GM10266 (cell line): Measurements from ENCODE around the gene PMEL.

ENCODE experiments used
- DNase-seq: peaks from one replicate; pipeline ENCODE4 v3.0.0; 2012; ENCODE audit errors: extremely low spot score
- TF ChIP-seq, protein P1 (sequence below): IDR thresholded peaks from 2 replicates; pipeline ENCODE4 v1.5.1; 2012; ENCODE audit warnings: mild to moderate bottlenecking, low read depth; ENCODE audit not compliant: control insufficient read depth, insufficient read depth; ENCODE audit errors: missing control alignments

The PMEL gene

DNA sequence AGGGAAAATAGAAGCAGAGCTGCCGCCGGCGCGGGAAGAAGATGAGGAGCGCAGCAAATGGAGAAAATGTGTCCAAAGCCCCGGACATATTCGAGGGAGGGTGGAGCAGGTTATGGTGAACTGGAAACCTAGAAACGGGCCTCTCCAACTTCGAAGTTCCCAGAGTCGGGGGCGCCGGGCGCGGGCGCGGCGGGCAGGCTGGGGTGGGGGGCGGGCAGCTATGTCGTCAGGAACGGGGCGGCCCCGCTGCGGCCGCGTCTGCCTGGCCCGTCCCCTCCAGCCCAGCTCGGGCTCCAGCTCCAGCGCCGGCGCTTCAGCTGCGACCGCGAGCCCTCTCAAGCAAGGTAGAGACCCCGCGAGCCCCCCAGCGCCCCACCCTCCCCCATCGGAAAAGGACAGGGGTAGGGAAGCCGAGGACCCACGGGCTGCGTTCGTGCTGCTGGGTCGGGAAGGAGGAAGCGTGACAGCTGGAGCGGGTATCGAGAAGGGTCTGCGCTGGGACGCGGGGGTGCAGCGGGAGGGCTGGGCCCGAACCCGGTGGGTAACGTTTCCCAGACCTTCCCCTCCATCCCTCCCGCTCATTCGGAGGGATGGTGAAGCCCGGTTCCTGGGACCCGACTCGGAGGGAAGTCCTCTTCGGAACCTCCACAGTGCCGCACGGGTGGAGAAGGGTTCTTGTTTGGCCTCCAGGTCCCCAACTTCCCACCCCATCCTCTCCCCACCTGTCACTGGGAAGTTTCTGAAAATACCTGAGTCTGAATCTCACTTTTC is 33.9 kb downstream of the PMEL start:
- peak; percentile 69 for DNase-seq
- TF ChIP-seq, protein P1, sequence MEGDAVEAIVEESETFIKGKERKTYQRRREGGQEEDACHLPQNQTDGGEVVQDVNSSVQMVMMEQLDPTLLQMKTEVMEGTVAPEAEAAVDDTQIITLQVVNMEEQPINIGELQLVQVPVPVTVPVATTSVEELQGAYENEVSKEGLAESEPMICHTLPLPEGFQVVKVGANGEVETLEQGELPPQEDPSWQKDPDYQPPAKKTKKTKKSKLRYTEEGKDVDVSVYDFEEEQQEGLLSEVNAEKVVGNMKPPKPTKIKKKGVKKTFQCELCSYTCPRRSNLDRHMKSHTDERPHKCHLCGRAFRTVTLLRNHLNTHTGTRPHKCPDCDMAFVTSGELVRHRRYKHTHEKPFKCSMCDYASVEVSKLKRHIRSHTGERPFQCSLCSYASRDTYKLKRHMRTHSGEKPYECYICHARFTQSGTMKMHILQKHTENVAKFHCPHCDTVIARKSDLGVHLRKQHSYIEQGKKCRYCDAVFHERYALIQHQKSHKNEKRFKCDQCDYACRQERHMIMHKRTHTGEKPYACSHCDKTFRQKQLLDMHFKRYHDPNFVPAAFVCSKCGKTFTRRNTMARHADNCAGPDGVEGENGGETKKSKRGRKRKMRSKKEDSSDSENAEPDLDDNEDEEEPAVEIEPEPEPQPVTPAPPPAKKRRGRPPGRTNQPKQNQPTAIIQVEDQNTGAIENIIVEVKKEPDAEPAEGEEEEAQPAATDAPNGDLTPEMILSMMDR = no peak

DNA sequence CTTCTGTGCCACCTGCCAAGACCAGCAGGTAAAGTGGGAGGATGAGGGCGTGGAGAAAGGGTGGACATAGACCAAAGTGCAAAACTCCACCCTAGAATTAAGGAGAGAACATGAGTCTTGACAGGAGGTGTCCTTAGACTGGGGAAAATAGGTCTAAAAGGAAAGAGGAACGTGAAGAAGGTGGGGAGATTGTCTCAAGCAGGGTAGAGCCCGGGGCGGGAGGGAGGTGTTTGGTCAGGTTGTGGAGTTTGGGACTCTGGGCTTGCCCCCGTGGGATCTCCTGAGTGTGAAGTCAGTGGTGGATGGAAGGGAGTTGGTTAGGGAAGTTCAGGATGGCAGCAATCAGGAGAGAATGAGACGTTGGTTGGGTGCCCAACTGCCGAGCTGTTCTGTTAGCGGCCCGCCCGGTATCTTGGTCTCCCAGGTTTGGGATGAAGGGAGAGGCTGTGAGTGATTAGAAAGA is 34.5 kb downstream of the PMEL start:
- no peak for DNase-seq
- TF ChIP-seq, protein P1 = no peak

DNA sequence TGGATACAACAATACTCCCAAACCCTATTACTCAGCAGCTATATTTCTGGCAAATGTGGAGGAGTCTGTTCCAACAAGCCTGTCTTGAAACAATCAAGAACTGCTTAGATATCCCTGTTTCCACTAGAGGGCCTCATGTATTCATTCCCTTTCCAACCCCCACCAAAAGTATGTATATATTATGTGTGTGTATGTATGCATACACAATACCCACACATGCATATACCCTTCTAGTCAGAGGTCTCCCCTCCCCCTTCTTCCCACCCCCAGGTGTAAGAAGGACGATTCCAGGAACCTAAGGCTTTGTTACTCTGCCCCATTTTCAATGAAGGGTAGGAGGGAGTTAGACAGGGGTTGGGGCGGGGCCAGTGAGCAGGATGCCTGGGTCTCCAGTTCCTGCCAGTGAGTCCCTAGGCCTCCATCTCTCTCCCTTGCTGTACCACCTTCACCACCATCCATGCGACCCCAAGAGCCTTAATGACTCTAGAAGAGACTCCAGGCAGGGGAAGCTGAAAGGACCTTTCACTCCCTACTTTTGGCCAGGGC is 35.0 kb downstream of the PMEL start, which contains the start of gene DGKA:
DGKA (plus strand) TSS at position 392 of the 546 bp plus-strand sequence. CDS start 5,342 bp downstream, outside the sequence.
- TF ChIP-seq, protein P1 = peak; percentile 56
- DNase-seq = peak; percentile 85

DNA sequence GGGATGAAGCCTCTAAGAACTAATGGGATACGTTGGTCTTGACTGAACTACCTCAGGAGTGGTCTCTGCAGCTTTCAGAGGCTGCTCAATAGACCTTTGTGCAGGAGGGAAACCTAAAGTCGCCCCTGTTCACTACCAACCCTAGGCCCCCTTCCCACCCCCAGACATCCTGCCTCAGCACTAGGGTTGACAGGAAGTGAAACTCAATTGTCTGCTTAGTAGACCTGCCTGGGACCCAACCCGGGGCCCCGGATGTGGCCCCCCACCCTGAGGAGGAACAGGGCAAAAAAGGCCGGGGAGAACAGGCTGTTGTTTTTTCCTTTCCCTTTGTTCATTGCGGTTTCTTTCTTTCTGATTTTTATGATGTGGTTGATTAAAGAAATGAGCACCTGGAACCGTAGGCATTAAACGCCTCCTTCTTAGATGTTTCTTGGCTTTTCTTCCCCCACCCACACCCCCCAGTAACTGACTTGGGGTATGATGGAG is 36.5 kb downstream of the PMEL start:
- TF ChIP-seq, protein P1 = no peak
- peak; percentile 89 for DNase-seq

DNA sequence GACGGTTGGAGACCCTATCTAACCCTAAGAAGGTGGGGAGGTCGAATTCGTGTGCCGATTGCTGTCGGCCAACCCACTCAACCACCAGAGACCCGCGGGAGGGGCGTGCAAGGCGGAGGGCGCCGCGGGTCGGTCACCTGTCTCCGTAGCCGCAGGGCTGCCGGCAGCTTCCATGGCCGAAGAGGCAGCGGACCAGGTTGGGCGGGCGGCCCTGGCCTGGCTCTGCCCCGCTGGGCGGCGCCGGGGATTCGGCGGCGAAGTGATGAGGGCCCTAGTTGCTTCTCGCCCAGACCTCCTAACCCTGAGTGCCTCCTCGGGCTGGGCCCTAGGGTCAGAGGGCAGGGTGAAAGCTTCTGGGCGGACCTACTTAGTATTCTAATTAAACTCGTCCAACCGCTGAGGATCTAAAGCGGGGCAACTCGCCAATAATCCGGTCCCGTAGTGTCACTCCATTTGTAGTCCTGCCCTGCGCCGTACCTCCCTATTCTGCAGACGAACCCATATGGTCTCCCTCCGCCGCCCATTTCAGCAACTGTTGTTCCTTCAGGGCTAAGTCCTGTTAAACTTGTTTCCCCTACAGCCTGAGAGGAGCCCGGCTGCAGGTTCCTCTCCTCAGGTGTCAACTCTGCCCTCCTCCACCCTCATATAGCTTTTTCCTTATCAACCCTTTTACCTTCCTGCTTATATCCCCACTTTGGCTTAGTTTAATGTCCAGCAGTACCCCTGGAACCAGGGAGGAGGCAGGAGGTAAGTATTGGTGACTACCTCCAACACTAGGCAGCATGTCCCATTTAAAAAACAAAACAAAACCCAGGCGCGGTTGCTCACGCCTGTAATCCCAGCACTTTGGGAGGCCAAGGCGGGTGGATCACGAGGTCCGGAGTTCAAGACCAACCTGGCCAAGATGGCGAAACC is 38.0 kb downstream of the PMEL start, which contains the start of gene PYM1:
PYM1 (minus strand) TSS at position 307 of the 915 bp plus-strand sequence; CDS start at position 174, 133 bp downstream.
- TF ChIP-seq, protein P1 = no peak
- peak; percentile 83 for DNase-seq

DNA sequence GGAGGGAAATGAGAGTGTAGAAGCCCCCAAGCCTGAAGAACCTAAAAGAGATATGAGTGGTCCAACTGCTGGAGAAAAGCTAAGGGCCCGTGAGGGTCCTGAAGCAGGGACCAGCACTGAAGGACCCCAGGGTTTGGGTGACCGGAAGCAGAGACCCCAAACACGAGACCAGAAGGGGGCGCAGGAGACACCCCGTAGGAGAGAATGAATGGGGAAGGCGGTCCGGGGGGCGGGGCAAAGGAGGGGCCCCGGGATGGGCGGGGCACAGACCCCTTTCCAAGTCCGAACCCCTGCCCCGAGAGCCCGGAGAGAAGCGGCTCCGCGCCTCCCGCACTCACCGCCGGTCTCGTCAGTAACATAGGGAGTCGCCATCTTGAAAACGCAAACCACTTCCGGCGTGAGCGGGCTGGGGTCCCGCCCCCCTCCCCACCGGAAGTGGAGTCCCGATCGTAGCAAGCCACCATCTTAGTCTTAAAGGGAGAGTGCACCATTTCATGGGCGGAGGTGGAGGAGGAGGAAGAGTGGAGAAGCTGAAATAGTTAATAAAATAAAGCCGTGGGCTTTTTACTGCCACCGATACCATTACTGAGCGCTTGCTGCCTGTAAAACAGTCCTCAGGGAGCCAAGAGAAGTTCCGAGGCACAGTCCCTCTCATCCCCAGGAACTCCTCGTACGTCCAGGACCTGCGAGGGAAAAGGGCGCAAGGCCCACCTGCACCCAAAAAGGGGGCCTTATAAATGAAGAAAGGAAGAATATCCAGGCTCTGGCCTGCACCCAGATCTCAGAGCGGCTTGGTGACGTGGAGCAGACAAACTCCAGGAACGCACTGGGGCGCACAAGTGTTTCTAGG is 38.9 kb downstream of the PMEL start:
- TF ChIP-seq, protein P1 = peak; percentile 77
- peak; percentile 92 for DNase-seq
